IPS DF 6.9 (cell line): Measurements from ENCODE around the gene CIAO2A.
"Not testable (repeated sequence)": the region's sequence is repeated elsewhere in the genome, so short reads cannot be mapped to it uniquely, and the experiment has no call there.

Source experiments
- DNase-seq: peaks from one replicate; pipeline ENCODE4 v3.0.0-alpha.2; 2013; ENCODE audit warnings: low read depth, low spot score
- H3K27ac ChIP-seq: one replicate; pipeline ENCODE4 v1.5.1; 2013; ENCODE audit warnings: low read length, control low read depth
- H3K27me3 ChIP-seq: 2 replicates; pipeline ENCODE4 v1.6.1; 2013; ENCODE audit warnings: mild to moderate bottlenecking, low read length; ENCODE audit not compliant: control insufficient read depth, insufficient read depth
- H3K36me3 ChIP-seq: 2 replicates; pipeline ENCODE4 v1.6.1; 2013; ENCODE audit warnings: low read length; ENCODE audit not compliant: control insufficient read depth, insufficient read depth
- H3K4me1 ChIP-seq: 2 replicates; pipeline ENCODE4 v1.6.1; 2013; ENCODE audit warnings: low read length; ENCODE audit not compliant: control insufficient read depth, insufficient read depth
- H3K4me3 ChIP-seq: 2 replicates; pipeline ENCODE4 v1.5.1; 2013; ENCODE audit warnings: mild to moderate bottlenecking, low read length
- H3K9me3 ChIP-seq: 2 replicates; pipeline ENCODE4 v1.6.1; 2013; ENCODE audit warnings: low read length, inconsistent platforms; ENCODE audit not compliant: control insufficient read depth, insufficient read depth
- WGBS: extraction: QIAGEN DNeasy Blood & Tissue Kit; methylation state at CpG from one replicate; pipeline ENCODE4 v1.1.7; 2013; ENCODE audit warnings: mixed read lengths, missing lambda C conversion rate; ENCODE audit not compliant: insufficient read length, insufficient coverage; 5-methylcytosine and 5-hydroxymethylcytosine counted together

CIAO2A gene

DNA sequence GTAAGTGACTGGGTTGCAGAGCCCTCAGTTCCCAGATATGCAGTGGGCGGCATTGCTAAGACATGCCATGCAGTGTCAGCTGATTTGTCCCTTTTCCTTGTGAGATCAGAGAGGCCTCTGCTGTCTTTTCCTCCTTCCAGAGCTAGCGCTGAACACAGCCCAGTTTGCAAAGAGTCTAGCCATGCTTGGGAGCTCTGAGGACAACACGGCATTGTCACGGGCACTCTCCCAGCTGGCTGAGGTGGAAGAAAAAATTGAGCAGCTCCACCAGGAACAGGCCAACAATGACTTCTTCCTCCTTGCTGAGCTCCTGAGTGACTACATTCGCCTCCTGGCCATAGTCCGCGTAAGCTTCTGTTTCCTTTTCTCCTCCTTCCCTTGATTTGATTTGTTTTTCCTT lies 37.9 kb upstream of the CIAO2A start:
- H3K36me3 ChIP-seq: peaks cover 30% of the 10 kb centered on the region
- no peaks in the 10 kb centered on the region for H3K9me3 ChIP-seq
- H3K27me3 ChIP-seq: no peaks in the 10 kb centered on the region
- H3K27ac ChIP-seq: no peak overlapping the region
- no peaks in the 10 kb centered on the region for H3K4me1 ChIP-seq
- no CpG with 5 or more reads among the region's 7 CpGs for WGBS
- DNase-seq: no peak
- no peak overlapping the region for H3K4me3 ChIP-seq

DNA sequence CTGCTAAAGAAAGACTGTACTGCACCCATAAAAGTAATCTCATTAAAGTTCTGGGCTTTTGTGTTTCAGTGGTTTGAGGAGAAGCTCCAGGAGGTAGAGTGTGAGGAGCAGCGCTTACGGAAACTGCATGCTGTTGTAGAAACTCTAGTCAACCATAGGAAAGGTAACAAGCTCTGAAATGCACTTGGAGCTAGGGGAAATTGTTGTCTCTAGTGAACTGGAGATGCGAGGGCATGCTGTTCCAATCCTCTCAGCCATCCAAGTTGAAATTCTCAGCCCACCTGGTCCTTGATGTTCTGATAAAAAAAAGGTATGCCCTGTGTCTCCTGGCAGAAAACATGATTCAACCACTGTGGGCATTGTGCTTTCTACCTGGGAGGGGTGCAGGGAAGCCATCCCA lies 36.5 kb upstream of the CIAO2A start:
- Histone ChIP-seq H3K27ac (no peak overlapping the region), H3K27me3 (no peaks in the 10 kb centered on the region), H3K4me1 (no peaks in the 10 kb centered on the region), H3K4me3 (no peak overlapping the region), H3K9me3 (no peaks in the 10 kb centered on the region), H3K36me3 (peaks cover 23% of the 10 kb centered on the region)
- no CpG with 5 or more reads among the region's 3 CpGs for WGBS
- no peak for DNase-seq

- Histone ChIP-seq H3K36me3 (peaks cover 25% of the 10 kb centered on the region), H3K27ac (no peak overlapping the region), H3K9me3 (no peaks in the 10 kb centered on the region), H3K4me3 (no peak overlapping the region), H3K27me3 (no peaks in the 10 kb centered on the region), H3K4me1 (no peaks in the 10 kb centered on the region)
- WGBS: no CpG with 5 or more reads among the region's 6 CpGs
- no peak for DNase-seq
These were observed 34.1 kb upstream of the CIAO2A start for GRCh38 chr15:64127521-64128270.

- DNase-seq: no peak
- no CpG with 5 or more reads among the region's 3 CpGs for WGBS
- H3K4me3 ChIP-seq: no peak overlapping the region
- peaks cover 15% of the 10 kb centered on the region; the same call in 1 of the 2 replicates for H3K36me3 ChIP-seq
- H3K27me3 ChIP-seq: no peaks in the 10 kb centered on the region
- no peaks in the 10 kb centered on the region for H3K9me3 ChIP-seq
- no peak overlapping the region for H3K27ac ChIP-seq
- H3K4me1 ChIP-seq: no peaks in the 10 kb centered on the region
These were observed 32.3 kb upstream of the CIAO2A start for GRCh38 chr15:64125978-64126377.

GRCh38 chr15:64122936-64123351 lies 29.3 kb upstream of the CIAO2A start:
- no CpG with 5 or more reads among the region's 3 CpGs for WGBS
- Histone ChIP-seq H3K36me3 (peaks cover 12% of the 10 kb centered on the region; the same call in 1 of the 2 replicates), H3K4me3 (no peak overlapping the region), H3K9me3 (no peaks in the 10 kb centered on the region), H3K27me3 (no peaks in the 10 kb centered on the region), H3K4me1 (no peaks in the 10 kb centered on the region), H3K27ac (no peak overlapping the region)
- DNase-seq: no peak

- H3K36me3 ChIP-seq: peaks cover 10% of the 10 kb centered on the region; the same call in 1 of the 2 replicates
- WGBS: no CpG with 5 or more reads among the region's 1 CpG
These were observed 28.8 kb upstream of the CIAO2A start for GRCh38 chr15:64122444-64122843.

DNA sequence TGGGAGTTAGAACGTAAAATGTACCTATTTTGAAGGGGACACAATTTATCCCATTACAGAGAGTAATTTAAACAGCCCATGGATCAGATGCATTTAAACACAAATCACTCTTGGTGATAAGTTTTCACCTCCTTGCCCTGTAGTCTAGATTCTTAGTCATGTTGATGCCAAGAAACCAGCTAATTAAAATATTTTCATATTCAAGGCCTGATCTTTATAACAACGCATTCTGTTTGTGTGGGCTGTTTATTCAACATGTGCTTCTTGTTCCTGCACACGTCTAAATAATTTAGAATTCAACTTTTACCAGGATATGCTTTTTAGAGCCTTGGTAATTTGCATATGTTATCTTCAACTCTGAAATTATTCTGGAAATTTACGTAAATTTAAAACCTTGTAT lies 28.0 kb upstream of the CIAO2A start:
- Histone ChIP-seq H3K4me1 (no peaks in the 10 kb centered on the region), H3K36me3 (peaks cover 7% of the 10 kb centered on the region; the same call in 1 of the 2 replicates), H3K27ac (no peak overlapping the region), H3K4me3 (no peak overlapping the region), H3K9me3 (no peaks in the 10 kb centered on the region), H3K27me3 (no peaks in the 10 kb centered on the region)
- no CpG with 5 or more reads among the region's 4 CpGs for WGBS
- DNase-seq: no peak

More at GRCh38 chr15:64122444-64122843, 28.8 kb upstream of the CIAO2A start:
- no peaks in the 10 kb centered on the region for H3K4me1 ChIP-seq
- no peaks in the 10 kb centered on the region for H3K27me3 ChIP-seq
- H3K27ac ChIP-seq: no peak overlapping the region
- H3K9me3 ChIP-seq: no peaks in the 10 kb centered on the region
- H3K4me3 ChIP-seq: no peak overlapping the region
- DNase-seq: no peak

GRCh38 chr15:64120322-64120721 lies 26.7 kb upstream of the CIAO2A start:
- H3K27me3 ChIP-seq, H3K9me3 ChIP-seq, H3K36me3 ChIP-seq, H3K4me1 ChIP-seq, DNase-seq, H3K4me3 ChIP-seq, H3K27ac ChIP-seq: not testable (repeated sequence)
- WGBS: no CpG with 5 or more reads among the region's 2 CpGs

DNA sequence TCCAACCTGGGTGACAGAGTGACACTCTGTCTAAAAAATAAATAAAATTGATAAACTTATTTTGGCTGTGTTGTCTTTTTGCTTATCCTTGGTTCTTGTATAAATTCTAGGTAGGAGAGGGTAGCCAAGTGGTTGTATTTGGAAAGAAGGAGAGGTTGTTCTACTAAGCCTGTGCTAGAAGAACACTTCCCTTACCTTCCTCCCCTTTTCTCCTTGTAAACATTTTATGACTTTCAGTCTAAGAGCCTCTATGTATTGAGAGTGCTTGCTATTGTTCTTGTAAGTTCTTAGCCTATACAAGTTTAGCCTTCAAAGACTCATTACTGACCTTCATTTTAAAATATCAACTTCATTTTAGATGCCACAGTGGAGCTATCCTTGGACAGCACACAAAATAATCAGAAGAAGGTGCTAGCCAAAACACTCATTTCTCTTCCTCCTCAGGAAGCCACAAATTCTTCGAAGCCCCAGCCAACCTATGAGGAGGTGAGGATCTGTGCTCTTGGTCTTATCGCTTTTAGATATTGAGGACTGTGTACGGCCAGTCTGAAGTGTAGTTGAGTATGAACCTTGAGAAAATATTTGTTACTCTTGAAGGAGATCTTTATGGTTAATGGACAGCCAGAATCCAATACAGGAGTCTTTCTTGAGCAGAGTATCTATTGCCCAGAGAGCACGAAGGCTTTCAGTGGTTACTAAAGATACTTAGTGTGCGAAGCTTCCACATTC lies 24.3 kb upstream of the CIAO2A start:
- no peak for DNase-seq
- no CpG with 5 or more reads among the region's 5 CpGs for WGBS
- Histone ChIP-seq H3K27ac (no peak overlapping the region), H3K9me3 (no peaks in the 10 kb centered on the region), H3K4me3 (no peak overlapping the region), H3K27me3 (no peaks in the 10 kb centered on the region), H3K4me1 (no peaks in the 10 kb centered on the region), H3K36me3 (peaks cover 4% of the 10 kb centered on the region; the same call in 1 of the 2 replicates)

GRCh38 chr15:64112904-64113303 lies 19.3 kb upstream of the CIAO2A start:
- H3K4me3 ChIP-seq: no peak overlapping the region
- no CpG with 5 or more reads among the region's 1 CpG for WGBS
- no peaks in the 10 kb centered on the region for H3K36me3 ChIP-seq
- DNase-seq: no peak
- H3K4me1 ChIP-seq: no peaks in the 10 kb centered on the region
- H3K9me3 ChIP-seq: no peaks in the 10 kb centered on the region
- no peaks in the 10 kb centered on the region for H3K27me3 ChIP-seq
- no peak overlapping the region for H3K27ac ChIP-seq
